ENCODE measurements around the gene CES5A.
"Not testable (repeated sequence)": the region's sequence is repeated elsewhere in the genome, so short reads cannot be mapped to it uniquely, and the experiment has no call there.

Gene CES5A

GRCh38 chr16:55832425-55832772, 42.8 kb downstream of the CES5A start:
- in situ Hi-C loops (cut with MboI; ENCODE audit: low sequenced_read_pairs), result no loop called here

DNA sequence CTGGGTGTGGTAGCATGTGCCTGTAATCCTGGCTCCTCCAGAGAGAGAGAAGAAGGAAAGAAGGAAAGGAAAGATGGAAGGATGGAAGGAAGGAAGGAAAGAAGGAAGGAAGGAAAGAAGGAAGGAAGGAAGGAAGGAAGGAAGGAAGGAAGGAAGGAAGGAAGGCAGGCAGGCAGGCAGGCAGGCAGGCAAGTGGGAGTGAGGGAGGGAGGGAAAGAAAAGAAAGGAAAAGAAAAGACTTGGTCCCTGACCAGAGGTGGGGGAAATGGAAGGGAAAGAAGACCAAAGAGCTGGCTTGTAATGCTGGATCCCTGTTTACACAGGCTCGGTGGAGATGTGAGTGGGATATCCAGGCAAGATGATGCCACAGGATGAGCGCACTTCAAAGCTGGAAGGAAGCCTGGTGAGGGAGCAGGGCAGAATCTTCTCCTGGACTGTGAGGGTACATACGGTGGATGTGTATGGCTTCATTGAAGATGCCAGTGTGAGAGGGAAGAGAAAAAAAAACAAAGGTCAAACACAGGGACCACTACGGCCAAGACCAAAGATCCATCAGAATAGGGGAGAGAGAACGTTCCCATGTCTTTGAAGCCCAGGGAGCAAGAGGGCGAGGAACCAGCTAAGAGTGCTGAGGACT, 44.4 kb downstream of the CES5A start:
- in situ Hi-C loops (cut with MboI; ENCODE audit: low sequenced_read_pairs), result no loop called here

DNA sequence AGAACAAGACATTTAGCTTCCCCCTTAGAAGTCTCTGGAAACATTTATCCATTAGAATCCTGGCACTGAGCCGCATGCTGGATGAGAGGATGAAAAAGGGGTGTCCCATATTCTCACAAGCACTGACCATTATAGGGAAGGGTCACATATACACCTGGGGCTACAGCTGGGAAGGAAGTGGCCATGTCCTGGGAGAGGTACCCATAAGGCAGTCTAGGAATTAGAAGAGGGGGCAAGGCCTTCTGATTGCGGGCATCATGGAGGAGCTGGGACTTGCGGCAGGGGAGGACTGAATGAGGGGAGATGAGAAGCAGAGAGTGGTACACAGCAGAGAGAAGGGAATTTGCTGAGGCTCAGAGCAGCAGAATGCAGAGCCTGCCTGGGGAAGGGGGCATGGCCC, 45.9 kb downstream of the CES5A start:
- in situ Hi-C loops (cut with MboI; ENCODE audit: low sequenced_read_pairs), result not testable (repeated sequence)

GRCh38 chr16:55828680-55829079, 46.5 kb downstream of the CES5A start:
- in situ Hi-C loops (cut with MboI; ENCODE audit: low sequenced_read_pairs), result no loop called here

- in situ Hi-C loops (cut with MboI; ENCODE audit: low sequenced_read_pairs), result no loop called here
Observed at GRCh38 chr16:55825115-55825728, 50.0 kb downstream of the CES5A start.

- in situ Hi-C loops (cut with MboI; ENCODE audit: low sequenced_read_pairs), result no loop called here
Observed at GRCh38 chr16:55824473-55825000, 50.6 kb downstream of the CES5A start.

GRCh38 chr16:55822280-55822810, 52.8 kb downstream of the CES5A start:
- in situ Hi-C loops (cut with MboI; ENCODE audit: low sequenced_read_pairs), result no loop called here

- in situ Hi-C loops (cut with MboI; ENCODE audit: low sequenced_read_pairs), result no loop called here
Observed at GRCh38 chr16:55821210-55821609, 54.0 kb downstream of the CES5A start.

GRCh38 chr16:55820615-55821014, 54.6 kb downstream of the CES5A start:
- in situ Hi-C loops (cut with MboI; ENCODE audit: low sequenced_read_pairs), result no loop called here

GRCh38 chr16:55817236-55817912, 57.8 kb downstream of the CES5A start:
- in situ Hi-C loops (cut with MboI; ENCODE audit: low sequenced_read_pairs), result no loop called here

GRCh38 chr16:55816222-55816621, 59.0 kb downstream of the CES5A start:
- in situ Hi-C loops (cut with MboI; ENCODE audit: low sequenced_read_pairs), result not testable (repeated sequence)

- in situ Hi-C loops (cut with MboI; ENCODE audit: low sequenced_read_pairs), result no loop called here
Observed at GRCh38 chr16:55815320-55815719, 59.9 kb downstream of the CES5A start.

- in situ Hi-C loops (cut with MboI; ENCODE audit: low sequenced_read_pairs), result not testable (repeated sequence)
Observed at GRCh38 chr16:55814174-55814573, 61.0 kb downstream of the CES5A start.

- in situ Hi-C loops (cut with MboI; ENCODE audit: low sequenced_read_pairs), result not testable (repeated sequence)
Observed at GRCh38 chr16:55813730-55814129, 61.4 kb downstream of the CES5A start.

DNA sequence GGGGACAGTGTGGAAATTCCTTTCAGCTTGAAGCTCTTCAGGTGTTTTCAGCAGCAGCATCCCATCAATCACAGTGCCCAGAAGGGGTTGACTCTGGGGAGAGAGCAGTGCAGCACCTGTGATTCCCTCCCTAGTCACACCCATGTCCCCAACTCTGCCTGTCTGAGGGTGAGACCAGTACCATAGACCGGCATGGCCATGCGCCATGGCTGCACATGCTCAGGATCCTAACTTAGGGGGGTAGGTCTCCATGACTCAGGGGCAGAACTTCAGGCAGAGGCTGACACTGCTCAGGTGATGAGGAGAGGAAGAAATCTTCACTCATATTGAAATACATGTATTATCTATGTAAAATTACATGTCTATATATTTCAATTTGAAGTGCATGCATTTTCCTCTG, 62.2 kb downstream of the CES5A start:
- in situ Hi-C loops (cut with MboI; ENCODE audit: low sequenced_read_pairs), result no loop called here

- in situ Hi-C loops (cut with MboI; ENCODE audit: low sequenced_read_pairs), result no loop called here
Observed at GRCh38 chr16:55811811-55812210, 63.4 kb downstream of the CES5A start.

DNA sequence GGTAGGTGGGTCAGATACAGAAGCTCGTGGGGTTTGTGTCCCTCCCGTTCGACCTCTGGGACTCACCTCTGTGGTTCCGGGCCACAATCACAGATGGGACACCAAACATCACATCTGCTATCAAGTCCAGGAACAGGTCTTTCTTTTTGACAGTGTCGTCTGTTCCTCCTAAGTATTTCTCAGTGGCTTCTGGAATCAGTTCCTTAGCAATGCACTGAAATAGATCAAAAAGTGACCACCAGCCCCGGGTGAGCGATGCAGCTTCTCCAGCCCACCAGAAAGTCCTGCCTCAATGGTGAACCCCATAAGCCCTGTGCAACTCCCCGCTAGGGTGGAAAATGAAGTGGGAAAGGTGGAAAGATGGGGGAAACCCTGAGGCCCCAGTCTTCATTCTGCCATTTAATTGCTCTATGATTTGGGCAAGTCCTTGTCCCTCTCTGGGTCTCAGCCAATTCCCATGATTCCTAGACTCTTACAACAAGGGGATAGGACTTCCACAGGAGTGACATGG, 64.7 kb downstream of the CES5A start:
- in situ Hi-C loops (cut with MboI; ENCODE audit: low sequenced_read_pairs), result no loop called here

DNA sequence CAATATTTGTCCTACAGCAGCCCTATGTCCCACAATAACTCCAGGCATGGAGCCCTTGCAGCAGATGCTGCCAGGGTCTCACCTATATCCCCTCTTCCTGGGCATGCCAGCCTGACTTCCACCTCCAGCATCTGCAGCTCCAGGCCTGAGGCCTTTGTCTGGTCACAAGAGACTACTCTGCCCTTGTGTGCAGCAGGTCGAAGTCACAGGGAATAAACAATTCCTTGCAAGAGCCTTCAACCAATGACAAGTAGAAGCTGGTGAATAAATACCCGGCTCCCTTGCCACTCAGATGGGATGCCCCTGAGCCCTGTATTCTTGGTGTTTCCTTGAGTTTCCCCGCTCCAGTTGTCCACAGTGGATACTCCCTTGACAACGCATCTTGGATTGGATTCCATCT, 65.3 kb downstream of the CES5A start:
- in situ Hi-C loops (cut with MboI; ENCODE audit: low sequenced_read_pairs), result no loop called here

DNA sequence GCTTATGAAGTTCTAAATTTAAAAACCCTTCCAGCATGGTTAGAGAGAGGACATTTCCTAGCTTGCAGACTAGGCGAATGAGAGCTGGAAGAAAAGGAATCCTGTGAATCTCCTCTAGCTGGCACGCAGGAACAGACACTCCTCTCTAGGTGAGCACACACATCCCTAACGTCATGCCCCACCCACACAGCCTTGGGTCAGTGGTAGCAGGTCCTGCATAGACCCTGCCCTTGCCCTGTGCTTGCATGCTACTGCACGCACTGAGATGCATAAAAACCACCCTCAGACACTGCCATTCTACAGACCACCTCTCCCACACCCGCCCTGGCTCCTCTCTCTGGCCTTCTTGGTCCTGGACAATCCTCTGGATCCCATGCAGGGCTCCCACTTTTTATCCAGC, 65.8 kb downstream of the CES5A start:
- in situ Hi-C loops (cut with MboI; ENCODE audit: low sequenced_read_pairs), result no loop called here

DNA sequence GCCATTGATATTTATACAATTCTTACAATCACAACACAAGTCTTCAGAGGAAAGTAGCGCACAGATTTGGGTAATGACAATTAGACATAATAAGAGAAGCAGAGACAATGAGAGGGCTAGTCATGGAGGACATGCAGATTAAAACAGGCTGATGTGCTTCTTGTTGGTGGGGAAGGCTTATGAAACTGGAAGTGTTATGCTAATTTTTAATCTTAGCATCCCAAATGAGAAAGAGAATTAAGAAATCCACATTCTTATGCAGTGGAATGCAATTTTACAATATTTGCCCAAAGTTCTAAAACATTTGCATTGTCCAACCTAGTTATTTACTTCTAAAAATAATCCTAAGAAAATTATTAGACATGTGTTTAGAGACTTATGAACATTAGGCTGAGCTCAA, 66.9 kb downstream of the CES5A start:
- in situ Hi-C loops (cut with MboI; ENCODE audit: low sequenced_read_pairs), result not testable (repeated sequence)

DNA sequence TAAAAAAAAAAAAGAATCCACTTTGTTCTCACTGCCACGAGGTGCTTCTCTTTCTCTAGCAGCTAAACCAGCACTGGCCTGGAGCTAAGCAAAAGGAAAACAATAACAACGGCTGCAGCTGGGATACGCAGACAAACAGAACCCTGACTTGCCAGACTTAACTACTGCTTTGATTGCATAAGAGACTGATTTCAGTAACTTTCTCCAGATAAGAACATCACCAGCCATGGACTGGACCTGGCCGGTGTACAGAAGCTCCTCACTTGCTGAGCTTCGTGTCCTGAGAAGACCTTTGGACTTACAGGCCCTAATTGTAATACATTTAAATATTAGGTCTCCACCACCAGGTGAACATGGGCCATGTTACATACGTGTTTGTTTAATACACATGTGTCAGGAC, 70.1 kb downstream of the CES5A start:
- in situ Hi-C loops (cut with MboI; ENCODE audit: low sequenced_read_pairs), result not testable (repeated sequence)

GRCh38 chr16:55803681-55804080, 71.5 kb downstream of the CES5A start:
- in situ Hi-C loops (cut with MboI; ENCODE audit: low sequenced_read_pairs), result not testable (repeated sequence)

Measured in HL-60/S4 treated with phorbol 12-myristate 13-acetate at 8.2 ng/mL for 4 days and 3 days (cell line).